GM18499 (cell line): ENCODE measurements around the gene MED1.
"Not testable (repeated sequence)": the region's sequence is repeated elsewhere in the genome, so short reads cannot be mapped to it uniquely, and the experiment has no call there.

Experiments
- ATAC-seq: cut with Tn5 transposase; IDR thresholded peaks from one replicate; pipeline ENCODE4 v1.9.1; 2021; ENCODE audit warnings: moderate number of reproducible peaks; ENCODE audit not compliant: insufficient read depth, unreplicated experiment

Gene MED1

DNA sequence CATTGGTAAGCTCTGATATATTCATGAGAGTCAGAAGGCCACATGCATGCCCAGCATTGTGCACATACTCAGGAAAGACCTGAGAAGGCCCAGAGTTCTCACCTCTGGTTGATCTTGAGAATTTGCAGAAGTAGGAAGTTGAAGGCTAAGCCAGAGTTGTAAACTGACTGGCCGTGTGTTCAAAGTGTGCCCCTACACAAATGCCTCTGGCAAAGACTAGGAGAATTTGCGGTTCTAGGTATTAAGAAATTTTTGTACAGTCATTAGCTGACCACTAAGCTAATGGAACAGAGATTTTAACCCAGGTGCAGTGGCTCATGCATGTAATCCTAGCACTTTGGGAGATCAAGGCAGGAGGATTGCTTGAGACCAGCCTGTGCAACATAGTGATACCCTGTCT, 74.6 kb downstream of the MED1 start:
- ATAC-seq, result no peak

DNA sequence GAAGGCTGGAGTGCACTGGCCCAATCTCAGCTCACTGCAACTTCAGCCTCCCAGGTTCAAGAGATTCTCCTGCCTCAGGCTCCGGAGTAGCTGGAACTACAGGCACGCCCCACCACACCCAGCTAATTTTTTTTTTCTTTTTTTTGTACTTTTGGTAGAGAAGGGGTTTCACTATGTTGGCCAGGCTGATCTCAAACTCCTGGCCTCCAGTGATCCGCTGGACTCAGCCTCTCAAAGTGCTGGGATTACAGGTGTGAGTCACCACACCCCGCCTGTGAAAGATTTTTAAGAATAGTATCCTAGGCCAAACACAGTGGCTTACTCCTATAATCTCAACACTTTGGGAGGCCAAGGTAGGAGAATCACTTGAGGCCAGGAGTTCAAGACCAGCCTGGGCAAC, 83.3 kb downstream of the MED1 start:
- ATAC-seq, result not testable (repeated sequence)

DNA sequence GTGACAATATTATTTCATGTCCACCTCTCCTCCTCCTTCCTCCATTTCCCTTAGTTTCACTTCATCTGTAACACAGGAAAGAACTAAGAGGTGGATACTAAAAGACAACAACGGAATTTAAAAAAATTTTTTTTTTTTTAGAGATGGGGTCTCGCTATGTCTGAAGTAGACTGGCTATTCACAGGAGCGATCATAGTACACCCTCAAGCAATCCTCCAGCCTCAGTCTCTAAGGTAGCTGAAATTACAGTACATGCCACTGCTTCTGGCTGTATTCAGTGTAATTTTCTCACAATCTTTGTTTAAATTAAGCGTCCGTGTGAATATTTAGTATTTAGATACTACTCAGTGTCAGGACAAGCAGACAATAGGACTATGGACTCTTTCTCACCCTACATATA, 85.2 kb downstream of the MED1 start:
- no peak for ATAC-seq

DNA sequence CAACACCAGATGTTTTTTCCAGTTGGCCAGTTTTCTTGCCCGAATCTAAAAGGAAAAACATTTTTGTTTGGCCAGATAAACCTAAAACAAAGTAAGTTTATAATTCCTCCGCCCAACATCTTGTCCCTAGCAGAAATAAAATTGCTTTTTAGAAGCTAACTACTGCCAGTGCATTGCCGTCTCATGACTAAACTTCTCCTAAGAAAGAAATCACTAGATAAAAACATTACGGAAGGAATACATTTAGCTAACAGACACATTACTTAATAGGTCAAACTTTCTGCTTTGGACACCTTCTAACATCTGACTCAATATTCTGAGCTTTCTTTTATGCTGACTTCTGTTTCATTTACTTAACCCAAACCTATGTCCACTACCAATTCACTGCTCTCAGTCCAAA, 85.8 kb downstream of the MED1 start:
- ATAC-seq, result no peak

DNA sequence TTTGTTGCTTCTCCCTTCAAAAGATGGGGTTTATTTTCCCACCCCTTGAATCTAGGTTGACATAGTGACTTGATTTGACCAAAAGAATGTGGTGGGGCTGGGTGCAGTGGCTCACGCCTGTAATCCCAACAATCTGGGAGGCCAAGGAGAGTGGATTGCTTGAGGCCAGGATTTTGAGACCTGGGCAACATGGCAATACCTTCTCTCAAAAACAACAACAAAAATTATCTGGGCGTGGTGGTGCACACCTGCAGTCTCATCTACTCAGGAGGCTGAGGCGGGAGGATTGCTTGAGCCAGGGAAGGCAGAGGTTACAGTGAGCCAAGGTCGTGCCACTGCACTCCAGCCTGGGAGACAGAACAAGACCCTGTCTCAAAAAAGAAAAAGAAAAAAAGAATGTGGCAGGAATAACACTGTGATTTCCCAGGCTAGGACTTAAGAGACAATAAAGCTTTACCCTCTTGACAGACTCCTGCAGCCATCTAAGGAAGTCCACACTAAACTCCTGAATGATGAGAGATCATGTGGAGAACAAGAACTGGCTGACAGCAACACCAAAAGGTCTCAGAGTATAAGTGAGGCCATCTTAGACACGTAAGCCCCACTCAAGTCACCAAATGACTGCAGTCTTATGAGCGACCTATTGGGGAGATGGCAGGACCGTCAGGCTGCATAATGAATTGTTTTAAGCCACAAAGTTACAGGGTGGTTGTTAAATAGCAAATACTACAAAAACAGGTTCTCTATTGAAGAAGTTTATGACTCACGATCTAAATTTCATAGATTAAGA, 86.6 kb downstream of the MED1 start:
- no peak for ATAC-seq

DNA sequence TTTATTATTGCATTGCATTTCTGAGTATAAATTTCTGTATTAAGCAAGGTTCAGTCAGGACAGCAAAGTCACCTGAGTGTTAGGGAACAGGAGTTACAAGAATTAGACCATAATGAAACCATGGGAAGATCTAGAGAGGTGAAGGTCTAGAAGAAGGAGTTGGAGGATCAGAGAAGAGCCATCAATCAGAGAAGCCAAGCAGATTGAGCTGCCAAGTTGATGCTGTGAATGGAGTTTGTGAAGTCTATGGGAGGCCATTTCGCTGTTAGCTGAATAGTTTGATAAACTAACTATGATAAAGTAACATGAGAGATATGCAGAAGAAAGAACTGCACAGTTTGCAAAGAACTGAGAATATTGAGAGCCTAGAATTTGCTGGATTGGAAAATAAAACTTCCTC, 90.0 kb downstream of the MED1 start:
- ATAC-seq, result no peak

DNA sequence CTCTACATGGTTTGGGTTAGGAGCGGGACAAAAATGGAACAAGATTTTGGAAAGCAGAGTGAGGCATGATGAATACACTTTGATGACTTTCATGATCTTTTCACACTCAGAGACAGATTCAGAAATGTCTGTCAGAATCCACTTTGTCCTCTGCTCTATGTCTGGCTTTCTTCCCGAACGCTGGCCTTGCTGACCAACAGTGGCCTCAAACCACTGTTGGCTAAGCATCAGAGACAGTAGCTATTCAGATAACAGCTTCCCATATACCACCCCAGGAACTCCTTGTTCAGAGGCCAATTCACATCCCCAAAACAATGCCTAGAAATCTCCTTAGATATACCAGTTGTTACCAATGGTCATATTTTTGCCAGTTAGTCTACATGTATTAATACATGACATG, 90.5 kb downstream of the MED1 start:
- no peak for ATAC-seq

DNA sequence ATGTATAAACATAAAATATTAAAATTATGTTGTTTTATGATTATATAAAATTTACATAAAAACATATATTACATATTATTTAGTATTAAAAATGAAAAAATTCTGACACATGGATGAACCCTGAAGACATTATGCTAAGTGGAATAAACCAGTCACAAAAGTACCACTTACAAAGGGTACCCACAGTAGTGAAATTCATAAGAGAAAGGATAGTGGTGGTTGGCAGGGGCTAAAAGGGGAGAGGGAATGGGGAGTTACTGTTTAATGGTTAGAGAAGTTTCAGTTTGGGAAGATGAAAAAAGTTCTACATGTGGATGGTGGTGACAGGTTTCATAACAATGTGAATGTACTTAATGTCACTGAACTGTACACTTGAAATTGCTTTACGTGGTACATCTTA, 91.1 kb downstream of the MED1 start:
- ATAC-seq, result no peak

DNA sequence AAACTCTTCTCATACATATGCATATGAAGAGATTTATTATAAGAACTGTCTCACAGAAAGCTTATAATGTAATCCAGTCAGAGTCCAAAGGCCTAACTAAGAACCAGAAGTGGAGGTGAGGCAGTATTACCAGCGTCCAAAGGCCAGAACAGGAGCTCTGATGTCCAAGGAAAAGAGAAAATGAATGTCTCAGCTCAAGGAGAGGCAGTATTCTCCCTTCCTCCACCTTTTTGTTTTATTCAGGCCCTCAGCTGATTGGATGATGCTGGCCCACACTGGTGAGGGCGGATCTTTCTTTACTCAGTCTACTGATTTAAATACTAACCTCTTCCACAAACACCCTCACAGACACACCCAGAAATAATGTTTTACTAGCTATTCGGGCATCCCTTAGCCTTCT, 93.1 kb downstream of the MED1 start:
- ATAC-seq, result no peak

DNA sequence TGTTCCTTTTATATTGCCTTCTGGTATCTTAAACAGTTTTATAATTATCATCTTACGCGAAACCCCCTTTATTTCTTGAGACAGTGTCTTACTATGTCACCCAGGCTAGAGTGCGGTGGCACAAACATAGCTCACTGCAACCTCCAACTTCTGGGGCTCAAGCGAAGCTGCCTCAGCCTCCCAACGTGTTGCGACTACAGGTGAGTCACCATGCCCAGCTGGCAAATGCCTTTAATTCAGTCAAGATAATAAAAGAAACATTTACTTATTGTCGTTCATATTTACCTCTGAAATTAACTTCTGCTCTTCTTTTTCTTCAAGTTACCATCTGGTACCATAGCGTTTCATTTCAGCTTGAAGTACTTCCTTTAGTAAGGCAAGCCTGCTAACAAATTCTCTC, 93.6 kb downstream of the MED1 start:
- ATAC-seq, result no peak
